Inflammatory macrophage treated with lipopolysaccharide for 4 hours (primary cell): ENCODE measurements around the gene WFDC6.
A peak's percentile ranks its signal among the peaks of the same experiment; 100 is the strongest.

Experiments used
- DNase-seq: peaks from one replicate; pipeline ENCODE4 v3.0.0-alpha.2; 2020

Gene WFDC6

GRCh38 chr20:45515147-45515913, 24.0 kb downstream of the WFDC6 start, which contains the start of gene SPINT3:
SPINT3 (minus strand) TSS chr20:45515622; CDS start chr20:45515608, 14 bp downstream.
- no peak for DNase-seq

- peak; percentile 78 for DNase-seq
These were observed 28.9 kb downstream of the WFDC6 start for GRCh38 chr20:45510242-45510862.

GRCh38 chr20:45509091-45509490, 30.2 kb downstream of the WFDC6 start:
- no peak for DNase-seq

GRCh38 chr20:45508068-45508886, 31.0 kb downstream of the WFDC6 start:
- DNase-seq = no peak

- peak; percentile 93 for DNase-seq
These were observed 32.1 kb downstream of the WFDC6 start for GRCh38 chr20:45507011-45507820.

GRCh38 chr20:45506398-45506797, 32.9 kb downstream of the WFDC6 start:
- no peak for DNase-seq

- peak; percentile 82 for DNase-seq
These were observed 35.9 kb downstream of the WFDC6 start for GRCh38 chr20:45503403-45503802.

GRCh38 chr20:45502561-45502960, 36.7 kb downstream of the WFDC6 start:
- DNase-seq = no peak

- DNase-seq = no peak
These were observed 37.7 kb downstream of the WFDC6 start for GRCh38 chr20:45501600-45501999.

- no peak for DNase-seq
These were observed 39.3 kb downstream of the WFDC6 start for GRCh38 chr20:45500022-45500421.

GRCh38 chr20:45497971-45498494, 41.2 kb downstream of the WFDC6 start:
- no peak for DNase-seq

- DNase-seq = no peak
These were observed 43.1 kb downstream of the WFDC6 start for GRCh38 chr20:45496166-45496565.

GRCh38 chr20:45495501-45495941, 43.8 kb downstream of the WFDC6 start:
- peak; percentile 99 for DNase-seq

- no peak for DNase-seq
These were observed 50.2 kb downstream of the WFDC6 start for GRCh38 chr20:45489083-45489531.

GRCh38 chr20:45487231-45487635, 52.0 kb downstream of the WFDC6 start:
- no peak for DNase-seq

GRCh38 chr20:45485388-45485787, 53.9 kb downstream of the WFDC6 start:
- DNase-seq = no peak

- DNase-seq = no peak
These were observed 54.6 kb downstream of the WFDC6 start for GRCh38 chr20:45484676-45485075.
